ENCODE results near the gene OOSP1.
"Not testable (repeated sequence)": the region's sequence is repeated elsewhere in the genome, so short reads cannot be mapped to it uniquely, and the experiment has no call there.

- not testable (repeated sequence) for TF ChIP-seq CTCF, POLR2A (IDR thresholded peaks at IDR 0.05)
Observed at GRCh38 chr11:59982037-59982436, 43.8 kb downstream of the OOSP1 start.
